Measurements from ENCODE around the gene PCDHB10. TPM values are rescaled to one million over a fixed set of nuclear protein-coding genes. Genes with fewer than 3 reads are reported as not detected.
A peak's percentile ranks its signal among the peaks of the same experiment; 100 is the strongest.

PCDHB10 gene
- not detected in 2 replicates for total RNA-seq (2021)
- Bru-seq, nascent RNA, result not detected
- BruChase-seq, experiment 1, labeled RNA remaining after a 2-hour chase, result not detected
- not detected for BruChase-seq, experiment 2, labeled RNA remaining after a 6-hour chase
- long read RNA-seq, result 0 reads

DNA sequence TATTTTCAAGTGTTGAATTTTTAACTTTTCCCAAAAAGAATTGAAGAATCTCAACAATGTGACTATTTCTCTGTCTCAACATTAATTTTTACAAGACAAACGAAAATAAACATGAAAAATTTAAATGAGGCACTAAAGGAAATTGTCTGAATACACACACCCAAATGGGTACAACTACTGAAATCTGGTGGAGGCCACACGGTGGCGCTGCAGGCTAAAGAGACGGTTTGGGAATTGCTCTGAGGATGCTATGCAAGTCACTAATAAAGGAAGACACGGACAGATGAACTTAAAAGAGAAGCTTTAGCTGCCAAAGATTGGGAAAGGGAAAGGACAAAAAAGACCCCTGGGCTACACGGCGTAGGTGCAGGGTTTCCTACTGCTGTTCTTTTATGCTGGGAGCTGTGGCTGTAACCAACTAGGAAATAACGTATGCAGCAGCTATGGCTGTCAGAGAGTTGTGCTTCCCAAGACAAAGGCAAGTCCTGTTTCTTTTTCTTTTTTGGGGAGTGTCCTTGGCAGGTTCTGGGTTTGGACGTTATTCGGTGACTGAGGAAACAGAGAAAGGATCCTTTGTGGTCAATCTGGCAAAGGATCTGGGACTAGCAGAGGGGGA is at the start of gene PCDHB10:
Gene PCDHB10 (plus strand): TSS at position 244 of the 616 bp plus-strand sequence. CDS start 200 bp downstream, at position 444.
- no peaks in the 10 kb centered on the region for H3K27me3 ChIP-seq (ENCODE audit: insufficient read depth, low read depth)
- H3K9me2 ChIP-seq (ENCODE audit: insufficient read depth), result no peaks in the 10 kb centered on the region
- no peaks in the 10 kb centered on the region for H3K4me1 ChIP-seq (replicated peaks; ENCODE audit: insufficient read depth)
- no peak within 1 kb of the TSS for H2AFZ ChIP-seq
- peak in 1 of 2 experiments; percentile 19 for DNase-seq
- no peaks in the 10 kb centered on the region for H3K36me3 ChIP-seq (ENCODE audit: low read depth)
- no peaks in the 10 kb centered on the region for H3K9me3 ChIP-seq (ENCODE audit: insufficient read depth, low read depth)
- TF ChIP-seq, protein P1, sequence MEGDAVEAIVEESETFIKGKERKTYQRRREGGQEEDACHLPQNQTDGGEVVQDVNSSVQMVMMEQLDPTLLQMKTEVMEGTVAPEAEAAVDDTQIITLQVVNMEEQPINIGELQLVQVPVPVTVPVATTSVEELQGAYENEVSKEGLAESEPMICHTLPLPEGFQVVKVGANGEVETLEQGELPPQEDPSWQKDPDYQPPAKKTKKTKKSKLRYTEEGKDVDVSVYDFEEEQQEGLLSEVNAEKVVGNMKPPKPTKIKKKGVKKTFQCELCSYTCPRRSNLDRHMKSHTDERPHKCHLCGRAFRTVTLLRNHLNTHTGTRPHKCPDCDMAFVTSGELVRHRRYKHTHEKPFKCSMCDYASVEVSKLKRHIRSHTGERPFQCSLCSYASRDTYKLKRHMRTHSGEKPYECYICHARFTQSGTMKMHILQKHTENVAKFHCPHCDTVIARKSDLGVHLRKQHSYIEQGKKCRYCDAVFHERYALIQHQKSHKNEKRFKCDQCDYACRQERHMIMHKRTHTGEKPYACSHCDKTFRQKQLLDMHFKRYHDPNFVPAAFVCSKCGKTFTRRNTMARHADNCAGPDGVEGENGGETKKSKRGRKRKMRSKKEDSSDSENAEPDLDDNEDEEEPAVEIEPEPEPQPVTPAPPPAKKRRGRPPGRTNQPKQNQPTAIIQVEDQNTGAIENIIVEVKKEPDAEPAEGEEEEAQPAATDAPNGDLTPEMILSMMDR (conservative IDR thresholded peaks at IDR 0.05), result peak; percentile 64
- no peak for TF ChIP-seq EZH2 (IDR thresholded peaks at IDR 0.05; ENCODE audit: low read depth)
- H3K4me3 ChIP-seq, result no peak within 1 kb of the TSS
- H4K20me1 ChIP-seq (ENCODE audit: insufficient read depth), result no peaks in the 10 kb centered on the region
- no TSS peak for BruUV-seq (replicated peaks)
- ChIA-PET POLR2A (ENCODE audit: unreplicated experiment) (no interaction called here), CTCF (interaction anchor here (0.6 kb wide), 1 partner anchor 372 kb away, joined by 3 read pairs; no protein-coding TSS in a partner anchor)
- intact Hi-C loops (cut with micrococcal nuclease; ENCODE audit: unreplicated experiment), result no loop called here
- no peaks in the 10 kb centered on the region for H3K79me2 ChIP-seq (ENCODE audit: low read depth)
- no peaks in the 10 kb centered on the region for H3F3A ChIP-seq (ENCODE audit: insufficient read depth, low read depth)
- H3K27ac ChIP-seq, result no peak within 1 kb of the TSS
- no peak within 1 kb of the TSS for H3K4me2 ChIP-seq

GRCh38 chr5:141149812-141150211 is 42.3 kb upstream of the PCDHB10 start, which contains the start of gene PCDHB6:
Gene PCDHB6 (plus strand): TSS chr5:141150057. CDS start chr5:141150258, 201 bp downstream.
- TF ChIP-seq, protein P1 (conservative IDR thresholded peaks at IDR 0.05), result no peak; the same call in 1 of the 2 replicates
- TF ChIP-seq EZH2 (IDR thresholded peaks at IDR 0.05; ENCODE audit: low read depth), result no peak
- Histone ChIP-seq H3K79me2 (ENCODE audit: low read depth) (no peaks in the 10 kb centered on the region), H2AFZ (no peak within 1 kb of the TSS), H3K9me2 (ENCODE audit: insufficient read depth) (no peaks in the 10 kb centered on the region), H4K20me1 (ENCODE audit: insufficient read depth) (no peaks in the 10 kb centered on the region), H3K4me3 (no peak within 1 kb of the TSS), H3K27ac (no peak within 1 kb of the TSS), H3K4me2 (no peak within 1 kb of the TSS), H3K4me1 (replicated peaks; ENCODE audit: insufficient read depth) (no peaks in the 10 kb centered on the region), H3F3A (ENCODE audit: insufficient read depth, low read depth) (no peaks in the 10 kb centered on the region), H3K36me3 (ENCODE audit: low read depth) (no peaks in the 10 kb centered on the region), H3K27me3 (ENCODE audit: insufficient read depth, low read depth) (no peaks in the 10 kb centered on the region), H3K9me3 (ENCODE audit: insufficient read depth, low read depth) (no peaks in the 10 kb centered on the region)
- ChIA-PET POLR2A (ENCODE audit: unreplicated experiment) (no interaction called here), CTCF (no interaction called here)
- DNase-seq, result no peak
- no TSS peak for BruUV-seq (replicated peaks)
- intact Hi-C loops (cut with micrococcal nuclease; ENCODE audit: unreplicated experiment), result no loop called here

DNA sequence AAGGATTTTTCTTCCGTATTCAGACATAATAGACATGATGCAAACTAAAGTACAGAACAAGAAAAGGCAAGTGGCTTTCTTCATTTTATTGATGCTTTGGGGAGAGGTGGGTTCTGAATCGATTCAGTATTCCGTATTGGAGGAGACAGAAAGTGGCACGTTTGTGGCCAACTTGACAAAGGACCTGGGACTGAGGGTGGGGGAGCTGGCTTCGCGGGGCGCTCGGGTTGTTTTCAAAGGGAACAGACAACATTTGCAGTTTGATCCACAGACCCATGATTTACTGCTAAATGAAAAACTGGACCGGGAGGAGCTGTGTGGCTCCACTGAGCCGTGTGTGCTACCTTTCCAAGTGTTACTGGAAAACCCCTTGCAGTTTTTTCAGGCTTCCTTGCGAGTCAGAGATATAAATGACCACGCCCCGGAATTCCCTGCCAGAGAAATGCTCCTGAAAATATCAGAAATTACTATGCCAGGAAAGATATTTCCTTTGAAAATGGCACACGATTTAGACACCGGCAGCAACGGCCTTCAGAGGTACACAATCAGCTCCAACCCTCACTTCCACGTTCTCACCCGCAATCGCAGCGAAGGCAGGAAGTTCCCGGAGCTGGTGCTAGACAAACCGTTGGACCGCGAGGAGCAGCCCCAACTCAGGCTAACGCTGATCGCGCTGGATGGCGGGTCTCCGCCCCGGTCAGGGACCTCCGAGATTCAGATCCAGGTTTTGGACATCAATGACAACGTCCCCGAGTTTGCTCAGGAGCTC is 41.7 kb upstream of the PCDHB10 start:
- no peaks in the 10 kb centered on the region for H3K79me2 ChIP-seq (ENCODE audit: low read depth)
- no peak overlapping the region for H3K4me2 ChIP-seq
- POLR2A ChIA-PET (ENCODE audit: unreplicated experiment), result no interaction called here
- no peaks in the 10 kb centered on the region for H3K9me2 ChIP-seq (ENCODE audit: insufficient read depth)
- no peak for DNase-seq
- H2AFZ ChIP-seq, result no peak overlapping the region
- H3K9me3 ChIP-seq (ENCODE audit: insufficient read depth, low read depth), result no peaks in the 10 kb centered on the region
- BruUV-seq (replicated peaks), result no TSS peak
- intact Hi-C loops (cut with micrococcal nuclease; ENCODE audit: unreplicated experiment), result no loop called here
- H3K4me3 ChIP-seq, result no peak overlapping the region
- no peaks in the 10 kb centered on the region for H3K4me1 ChIP-seq (replicated peaks; ENCODE audit: insufficient read depth)
- CTCF ChIA-PET, result interaction anchor here (0.7 kb wide), 1 partner anchor 10 kb away, joined by 4 read pairs; no protein-coding TSS in a partner anchor
- H3K27ac ChIP-seq, result no peak overlapping the region
- H4K20me1 ChIP-seq (ENCODE audit: insufficient read depth), result no peaks in the 10 kb centered on the region
- no peaks in the 10 kb centered on the region for H3K36me3 ChIP-seq (ENCODE audit: low read depth)
- H3K27me3 ChIP-seq (ENCODE audit: insufficient read depth, low read depth), result no peaks in the 10 kb centered on the region
- no peaks in the 10 kb centered on the region for H3F3A ChIP-seq (ENCODE audit: insufficient read depth, low read depth)
- TF ChIP-seq, protein P1 (conservative IDR thresholded peaks at IDR 0.05), result no peak
- TF ChIP-seq EZH2 (IDR thresholded peaks at IDR 0.05; ENCODE audit: low read depth), result no peak

Data from PC-9 (cell line).